ENCODE measurements around the gene EFCAB6. TPM values are rescaled to one million over a fixed set of nuclear protein-coding genes. Genes with fewer than 3 reads are reported as not detected.

Gene EFCAB6
- total RNA-seq, 3 donors from 2014 or later, result 3.0 to 9.8 (median 5.9) TPM

- TF ChIP-seq POLR2A (IDR thresholded peaks at IDR 0.05) (no peak), POLR2AphosphoS5 (IDR thresholded peaks at IDR 0.05) (no peak), CTCF (IDR thresholded peaks at IDR 0.05) (no peak)
- no peak overlapping the region for H3K4me3 ChIP-seq
- H3K27ac ChIP-seq, result no peak overlapping the region
- no peaks in the 10 kb centered on the region for H3K27me3 ChIP-seq
- peaks cover 4 to 6% of the 10 kb centered on the region in 2 donors for H3K9me3 ChIP-seq
- intact Hi-C loops (cut with DNase I; ENCODE audit: low total_unique reads), result no loop called here
- no peaks in the 10 kb centered on the region for H3K36me3 ChIP-seq
- DNase-seq (ENCODE audit: low spot score in 2 of 2), result no peak
- H3K4me1 ChIP-seq, result no peaks in the 10 kb centered on the region
Measured at GRCh38 chr22:43537019-43537585, 275.0 kb downstream of the EFCAB6 start.

DNA sequence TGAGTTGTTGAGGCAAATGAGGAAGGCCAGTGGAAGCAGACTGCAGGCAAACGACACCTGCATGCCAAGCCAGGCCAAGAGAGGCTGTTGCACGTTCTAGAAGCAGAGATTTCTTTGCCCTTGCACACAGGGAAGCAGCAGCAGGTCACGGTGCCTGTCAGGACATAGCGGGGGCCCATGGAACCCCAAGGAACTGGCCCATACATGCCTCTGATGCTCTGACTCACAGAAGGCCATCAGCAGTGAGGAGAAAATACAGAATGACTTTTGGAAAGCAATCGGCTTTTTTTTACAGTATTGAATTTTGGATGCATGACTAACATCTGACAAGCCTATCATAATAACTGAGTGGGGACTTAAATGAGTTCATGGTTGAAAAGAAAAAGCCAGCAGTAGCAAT lies 276.4 kb downstream of the EFCAB6 start:
- Histone ChIP-seq H3K36me3 (no peaks in the 10 kb centered on the region), H3K9me3 (peaks cover 4 to 6% of the 10 kb centered on the region in 2 donors), H3K4me3 (no peak overlapping the region), H3K27ac (no peak overlapping the region), H3K27me3 (no peaks in the 10 kb centered on the region), H3K4me1 (no peaks in the 10 kb centered on the region)
- intact Hi-C loops (cut with DNase I; ENCODE audit: low total_unique reads), result no loop called here
- TF ChIP-seq CTCF (IDR thresholded peaks at IDR 0.05) (no peak), POLR2A (IDR thresholded peaks at IDR 0.05) (no peak), POLR2AphosphoS5 (IDR thresholded peaks at IDR 0.05) (no peak)
- DNase-seq (ENCODE audit: low spot score in 2 of 2), result no peak

GRCh38 chr22:43535336-43535735 lies 276.8 kb downstream of the EFCAB6 start:
- intact Hi-C loops (cut with DNase I; ENCODE audit: low total_unique reads), result no loop called here
- H3K36me3 ChIP-seq, result no peaks in the 10 kb centered on the region

GRCh38 chr22:43534916-43535315 lies 277.2 kb downstream of the EFCAB6 start:
- Histone ChIP-seq H3K9me3 (peaks cover 4 to 6% of the 10 kb centered on the region in 2 donors), H3K4me1 (no peaks in the 10 kb centered on the region), H3K27me3 (no peaks in the 10 kb centered on the region), H3K27ac (no peak overlapping the region), H3K4me3 (no peak overlapping the region), H3K36me3 (no peaks in the 10 kb centered on the region)
- intact Hi-C loops (cut with DNase I; ENCODE audit: low total_unique reads), result no loop called here
- TF ChIP-seq POLR2AphosphoS5 (IDR thresholded peaks at IDR 0.05) (no peak), CTCF (IDR thresholded peaks at IDR 0.05) (no peak)
- DNase-seq (ENCODE audit: low spot score in 2 of 2), result no peak

More at GRCh38 chr22:43535336-43535735, 276.8 kb downstream of the EFCAB6 start:
- H3K4me3 ChIP-seq, result no peak overlapping the region
- DNase-seq (ENCODE audit: low spot score in 2 of 2), result no peak
- H3K4me1 ChIP-seq, result no peaks in the 10 kb centered on the region
- no peak overlapping the region for H3K27ac ChIP-seq
- no peaks in the 10 kb centered on the region for H3K27me3 ChIP-seq
- TF ChIP-seq POLR2AphosphoS5 (IDR thresholded peaks at IDR 0.05) (no peak), CTCF (IDR thresholded peaks at IDR 0.05) (no peak), POLR2A (IDR thresholded peaks at IDR 0.05) (no peak)
- peaks cover 4 to 6% of the 10 kb centered on the region in 2 donors for H3K9me3 ChIP-seq

- Histone ChIP-seq H3K4me3 (no peak overlapping the region), H3K9me3 (peaks cover 4 to 6% of the 10 kb centered on the region in 2 donors), H3K4me1 (no peaks in the 10 kb centered on the region), H3K27ac (no peak overlapping the region), H3K36me3 (no peaks in the 10 kb centered on the region), H3K27me3 (no peaks in the 10 kb centered on the region)
- no peak for DNase-seq (ENCODE audit: low spot score in 2 of 2)
- intact Hi-C loops (cut with DNase I; ENCODE audit: low total_unique reads), result no loop called here
- TF ChIP-seq POLR2AphosphoS5 (IDR thresholded peaks at IDR 0.05) (no peak), CTCF (IDR thresholded peaks at IDR 0.05) (no peak), POLR2A (IDR thresholded peaks at IDR 0.05) (no peak)
Measured at GRCh38 chr22:43533656-43534428, 278.3 kb downstream of the EFCAB6 start.

All from breast epithelium (tissue), 4 donors.